WTC11 (cell line): ENCODE data around the gene PITPNC1.

Source experiments
- CREM ChIP-seq: sonication (generic); formaldehyde crosslinking; IDR thresholded peaks from 2 replicates; pipeline ENCODE4 v1.8.1; 2022; ENCODE audit warnings: mild to moderate bottlenecking, missing genetic modification reagents, moderate library complexity
- ESRRA ChIP-seq: sonication (generic); formaldehyde crosslinking; IDR thresholded peaks from 2 replicates; pipeline ENCODE4 v1.8.1; 2022; ENCODE audit warnings: mild to moderate bottlenecking, missing genetic modification reagents, borderline replicate concordance
- GABPB1 ChIP-seq: sonication (generic); formaldehyde crosslinking; IDR thresholded peaks from 2 replicates; pipeline ENCODE4 v1.8.1; 2023; ENCODE audit warnings: mild to moderate bottlenecking, missing genetic modification reagents
- JUN ChIP-seq: sonication (generic); formaldehyde crosslinking; IDR thresholded peaks from 2 replicates; pipeline ENCODE4 v1.8.0; 2023; ENCODE audit warnings: mild to moderate bottlenecking, missing genetic modification reagents
- NR2C2 ChIP-seq: sonication (generic); formaldehyde crosslinking; IDR thresholded peaks from 2 replicates; pipeline ENCODE4 v1.8.0; 2022; ENCODE audit warnings: mild to moderate bottlenecking, missing genetic modification reagents
- NR3C1 ChIP-seq: sonication (generic); formaldehyde crosslinking; conservative IDR thresholded peaks from 2 replicates; pipeline ENCODE4 v1.8.1; 2023; ENCODE audit warnings: low read depth, mild to moderate bottlenecking, missing genetic modification reagents
- ZNF121 ChIP-seq: sonication (generic); formaldehyde crosslinking; IDR thresholded peaks from 2 replicates; pipeline ENCODE4 v1.8.0; 2023; ENCODE audit warnings: missing genetic modification reagents
- ZNF232 ChIP-seq: sonication (generic); formaldehyde crosslinking; IDR thresholded peaks from 2 replicates; pipeline ENCODE4 v1.8.0; 2022; ENCODE audit warnings: mild to moderate bottlenecking, missing genetic modification reagents
- TF ChIP-seq, protein P1 (sequence below): fragments of 200-600 bp; IDR thresholded peaks from 2 replicates; pipeline ENCODE4 v1.8.0; 2022; ENCODE audit warnings: antibody characterized with exemption
- TF ChIP-seq, protein P2 (sequence below): sonication (generic); formaldehyde crosslinking; IDR thresholded peaks from 2 replicates; pipeline ENCODE4 v1.8.1; 2023; ENCODE audit warnings: mild to moderate bottlenecking, missing genetic modification reagents, moderate library complexity
- TF ChIP-seq, protein P3 (sequence below): sonication (generic); formaldehyde crosslinking; IDR thresholded peaks from 2 replicates; pipeline ENCODE4 v1.8.0; 2023; ENCODE audit warnings: missing genetic modification reagents
- TF ChIP-seq, protein P4 (sequence below): sonication (generic); formaldehyde crosslinking; IDR thresholded peaks from 2 replicates; pipeline ENCODE4 v1.8.0; 2022; ENCODE audit warnings: mild to moderate bottlenecking, missing genetic modification reagents
- TF ChIP-seq, protein P5 (sequence below): sonication (generic); formaldehyde crosslinking; IDR thresholded peaks from 2 replicates; pipeline ENCODE4 v1.8.0; 2022; ENCODE audit warnings: mild to moderate bottlenecking, missing genetic modification reagents

DNA sequence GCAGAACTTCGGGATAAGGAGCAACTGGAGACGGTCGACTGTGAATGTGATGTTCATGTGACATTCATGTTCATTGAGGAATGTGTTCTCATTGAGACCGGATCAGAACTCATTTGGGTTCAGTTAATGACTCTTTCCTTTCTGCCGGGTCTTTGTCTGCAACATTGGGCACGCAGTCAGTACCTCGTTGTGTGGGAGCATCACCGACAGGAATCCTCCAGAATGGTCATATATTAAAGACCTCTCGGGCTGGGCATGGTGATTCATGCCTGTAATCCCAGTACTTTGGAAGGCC, 144.6 kb downstream of the PITPNC1 start:
- TF ChIP-seq JUN (CRISPR knock-in tag) (no peak), ZNF232 (CRISPR knock-in tag) (no peak), ZNF121 (CRISPR knock-in tag) (no peak), NR2C2 (CRISPR knock-in tag) (no peak), GABPB1 (CRISPR knock-in tag) (no peak), ESRRA (CRISPR knock-in tag) (no peak), CREM (CRISPR knock-in tag) (no peak), NR3C1 (CRISPR knock-in tag) (no peak)
- TF ChIP-seq, protein P1, sequence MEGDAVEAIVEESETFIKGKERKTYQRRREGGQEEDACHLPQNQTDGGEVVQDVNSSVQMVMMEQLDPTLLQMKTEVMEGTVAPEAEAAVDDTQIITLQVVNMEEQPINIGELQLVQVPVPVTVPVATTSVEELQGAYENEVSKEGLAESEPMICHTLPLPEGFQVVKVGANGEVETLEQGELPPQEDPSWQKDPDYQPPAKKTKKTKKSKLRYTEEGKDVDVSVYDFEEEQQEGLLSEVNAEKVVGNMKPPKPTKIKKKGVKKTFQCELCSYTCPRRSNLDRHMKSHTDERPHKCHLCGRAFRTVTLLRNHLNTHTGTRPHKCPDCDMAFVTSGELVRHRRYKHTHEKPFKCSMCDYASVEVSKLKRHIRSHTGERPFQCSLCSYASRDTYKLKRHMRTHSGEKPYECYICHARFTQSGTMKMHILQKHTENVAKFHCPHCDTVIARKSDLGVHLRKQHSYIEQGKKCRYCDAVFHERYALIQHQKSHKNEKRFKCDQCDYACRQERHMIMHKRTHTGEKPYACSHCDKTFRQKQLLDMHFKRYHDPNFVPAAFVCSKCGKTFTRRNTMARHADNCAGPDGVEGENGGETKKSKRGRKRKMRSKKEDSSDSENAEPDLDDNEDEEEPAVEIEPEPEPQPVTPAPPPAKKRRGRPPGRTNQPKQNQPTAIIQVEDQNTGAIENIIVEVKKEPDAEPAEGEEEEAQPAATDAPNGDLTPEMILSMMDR: no peak
- TF ChIP-seq, protein P2, sequence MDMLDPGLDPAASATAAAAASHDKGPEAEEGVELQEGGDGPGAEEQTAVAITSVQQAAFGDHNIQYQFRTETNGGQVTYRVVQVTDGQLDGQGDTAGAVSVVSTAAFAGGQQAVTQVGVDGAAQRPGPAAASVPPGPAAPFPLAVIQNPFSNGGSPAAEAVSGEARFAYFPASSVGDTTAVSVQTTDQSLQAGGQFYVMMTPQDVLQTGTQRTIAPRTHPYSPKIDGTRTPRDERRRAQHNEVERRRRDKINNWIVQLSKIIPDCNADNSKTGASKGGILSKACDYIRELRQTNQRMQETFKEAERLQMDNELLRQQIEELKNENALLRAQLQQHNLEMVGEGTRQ (CRISPR knock-in tag): no peak
- TF ChIP-seq, protein P3, sequence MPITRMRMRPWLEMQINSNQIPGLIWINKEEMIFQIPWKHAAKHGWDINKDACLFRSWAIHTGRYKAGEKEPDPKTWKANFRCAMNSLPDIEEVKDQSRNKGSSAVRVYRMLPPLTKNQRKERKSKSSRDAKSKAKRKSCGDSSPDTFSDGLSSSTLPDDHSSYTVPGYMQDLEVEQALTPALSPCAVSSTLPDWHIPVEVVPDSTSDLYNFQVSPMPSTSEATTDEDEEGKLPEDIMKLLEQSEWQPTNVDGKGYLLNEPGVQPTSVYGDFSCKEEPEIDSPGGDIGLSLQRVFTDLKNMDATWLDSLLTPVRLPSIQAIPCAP (CRISPR knock-in tag): no peak
- TF ChIP-seq, protein P4, sequence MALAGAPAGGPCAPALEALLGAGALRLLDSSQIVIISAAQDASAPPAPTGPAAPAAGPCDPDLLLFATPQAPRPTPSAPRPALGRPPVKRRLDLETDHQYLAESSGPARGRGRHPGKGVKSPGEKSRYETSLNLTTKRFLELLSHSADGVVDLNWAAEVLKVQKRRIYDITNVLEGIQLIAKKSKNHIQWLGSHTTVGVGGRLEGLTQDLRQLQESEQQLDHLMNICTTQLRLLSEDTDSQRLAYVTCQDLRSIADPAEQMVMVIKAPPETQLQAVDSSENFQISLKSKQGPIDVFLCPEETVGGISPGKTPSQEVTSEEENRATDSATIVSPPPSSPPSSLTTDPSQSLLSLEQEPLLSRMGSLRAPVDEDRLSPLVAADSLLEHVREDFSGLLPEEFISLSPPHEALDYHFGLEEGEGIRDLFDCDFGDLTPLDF: no peak
- TF ChIP-seq, protein P5, sequence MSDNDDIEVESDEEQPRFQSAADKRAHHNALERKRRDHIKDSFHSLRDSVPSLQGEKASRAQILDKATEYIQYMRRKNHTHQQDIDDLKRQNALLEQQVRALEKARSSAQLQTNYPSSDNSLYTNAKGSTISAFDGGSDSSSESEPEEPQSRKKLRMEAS (CRISPR knock-in tag): no peak
